Measurements from ENCODE around the gene APC. TPM values are rescaled to one million over a fixed set of nuclear protein-coding genes. Genes with fewer than 3 reads are reported as not detected.

APC gene
- total RNA-seq, 1 experiment from 2014 or later = 33.7 TPM

DNA sequence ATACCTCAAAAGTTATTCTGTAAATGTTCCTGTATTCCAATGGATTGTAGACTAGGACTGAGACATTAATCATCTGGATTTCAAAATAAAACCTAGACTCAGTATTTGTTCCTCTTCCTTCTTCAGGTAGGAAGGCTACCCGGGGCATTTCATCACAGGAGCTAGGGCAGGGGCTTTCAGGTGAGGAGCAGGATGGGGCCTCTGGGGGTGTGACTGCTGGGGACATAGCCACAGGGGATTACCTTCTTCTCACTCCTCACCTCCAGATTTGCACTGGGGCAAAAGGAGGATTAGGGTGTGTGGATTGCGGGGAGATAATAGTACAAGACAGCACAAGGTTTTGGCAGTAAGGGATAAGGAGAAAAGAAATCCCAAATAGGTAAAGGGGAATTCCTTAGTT lies 85.5 kb downstream of the APC start:
- no TSS peak for BruUV-seq (replicated peaks)
- in situ Hi-C loops (cut with HindIII; ENCODE audit: low pct_unique_long_range_greater_than_20kb, low sequenced_read_pairs) = no loop called here

DNA sequence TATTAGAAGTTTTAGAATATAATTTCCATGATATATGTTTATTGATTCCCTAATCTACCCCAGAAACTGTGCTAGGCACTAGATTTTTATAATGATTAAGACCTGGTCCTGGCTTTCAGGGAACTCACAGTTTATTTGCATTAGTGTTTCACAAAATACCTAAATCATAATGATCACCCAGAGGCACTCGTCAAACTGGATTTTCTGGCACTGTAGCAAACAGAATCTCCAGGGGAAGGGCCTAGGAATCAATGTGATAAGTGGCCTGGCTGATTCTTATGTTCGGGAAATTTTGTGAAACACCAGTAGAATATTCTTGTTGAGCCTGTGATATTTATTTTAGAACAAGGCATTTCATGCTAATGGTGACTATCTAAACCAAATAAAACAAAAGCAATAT lies 86.0 kb downstream of the APC start:
- in situ Hi-C loops (cut with HindIII; ENCODE audit: low pct_unique_long_range_greater_than_20kb, low sequenced_read_pairs) (no loop called here), intact Hi-C loops (cut with micrococcal nuclease; ENCODE audit: unreplicated experiment) (no loop called here)
- no peaks in the 10 kb centered on the region for H3K27me3 ChIP-seq (ENCODE audit: control insufficient read depth, insufficient read depth, low read length)
- BruUV-seq (replicated peaks) = no TSS peak
- no peak overlapping the region for H3K4me3 ChIP-seq (ENCODE audit: low read depth in 2 of 2, low read length in 2 of 2)
- ChIA-PET CTCF (no interaction called here), POLR2A (no interaction called here)
- H3K27ac ChIP-seq (ENCODE audit: low read length) = no peak overlapping the region
- no peaks in the 10 kb centered on the region for H3K4me1 ChIP-seq (ENCODE audit: control insufficient read depth, insufficient read depth, low read length)
- ATAC-seq = no peak
- H3K9me3 ChIP-seq (ENCODE audit: control insufficient read depth, insufficient read depth, low read depth, low read length) = no peaks in the 10 kb centered on the region
- H3K36me3 ChIP-seq (ENCODE audit: control insufficient read depth, insufficient read depth, low read length) = peaks cover 8% of the 10 kb centered on the region
- TF ChIP-seq POLR2AphosphoS5 (IDR thresholded peaks at IDR 0.05; ENCODE audit: low read depth, low read length) = no peak
- no peak for TF ChIP-seq SIN3A (IDR thresholded peaks at IDR 0.05; ENCODE audit: borderline replicate concordance, insufficient read depth, low read depth, low read length)
- TF ChIP-seq, protein P1, sequence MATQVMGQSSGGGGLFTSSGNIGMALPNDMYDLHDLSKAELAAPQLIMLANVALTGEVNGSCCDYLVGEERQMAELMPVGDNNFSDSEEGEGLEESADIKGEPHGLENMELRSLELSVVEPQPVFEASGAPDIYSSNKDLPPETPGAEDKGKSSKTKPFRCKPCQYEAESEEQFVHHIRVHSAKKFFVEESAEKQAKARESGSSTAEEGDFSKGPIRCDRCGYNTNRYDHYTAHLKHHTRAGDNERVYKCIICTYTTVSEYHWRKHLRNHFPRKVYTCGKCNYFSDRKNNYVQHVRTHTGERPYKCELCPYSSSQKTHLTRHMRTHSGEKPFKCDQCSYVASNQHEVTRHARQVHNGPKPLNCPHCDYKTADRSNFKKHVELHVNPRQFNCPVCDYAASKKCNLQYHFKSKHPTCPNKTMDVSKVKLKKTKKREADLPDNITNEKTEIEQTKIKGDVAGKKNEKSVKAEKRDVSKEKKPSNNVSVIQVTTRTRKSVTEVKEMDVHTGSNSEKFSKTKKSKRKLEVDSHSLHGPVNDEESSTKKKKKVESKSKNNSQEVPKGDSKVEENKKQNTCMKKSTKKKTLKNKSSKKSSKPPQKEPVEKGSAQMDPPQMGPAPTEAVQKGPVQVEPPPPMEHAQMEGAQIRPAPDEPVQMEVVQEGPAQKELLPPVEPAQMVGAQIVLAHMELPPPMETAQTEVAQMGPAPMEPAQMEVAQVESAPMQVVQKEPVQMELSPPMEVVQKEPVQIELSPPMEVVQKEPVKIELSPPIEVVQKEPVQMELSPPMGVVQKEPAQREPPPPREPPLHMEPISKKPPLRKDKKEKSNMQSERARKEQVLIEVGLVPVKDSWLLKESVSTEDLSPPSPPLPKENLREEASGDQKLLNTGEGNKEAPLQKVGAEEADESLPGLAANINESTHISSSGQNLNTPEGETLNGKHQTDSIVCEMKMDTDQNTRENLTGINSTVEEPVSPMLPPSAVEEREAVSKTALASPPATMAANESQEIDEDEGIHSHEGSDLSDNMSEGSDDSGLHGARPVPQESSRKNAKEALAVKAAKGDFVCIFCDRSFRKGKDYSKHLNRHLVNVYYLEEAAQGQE (IDR thresholded peaks at IDR 0.05; ENCODE audit: insufficient read depth in 1 of 2, low read depth in 2 of 2, low read length in 1 of 2) = no peak
- TF ChIP-seq, protein P2, sequence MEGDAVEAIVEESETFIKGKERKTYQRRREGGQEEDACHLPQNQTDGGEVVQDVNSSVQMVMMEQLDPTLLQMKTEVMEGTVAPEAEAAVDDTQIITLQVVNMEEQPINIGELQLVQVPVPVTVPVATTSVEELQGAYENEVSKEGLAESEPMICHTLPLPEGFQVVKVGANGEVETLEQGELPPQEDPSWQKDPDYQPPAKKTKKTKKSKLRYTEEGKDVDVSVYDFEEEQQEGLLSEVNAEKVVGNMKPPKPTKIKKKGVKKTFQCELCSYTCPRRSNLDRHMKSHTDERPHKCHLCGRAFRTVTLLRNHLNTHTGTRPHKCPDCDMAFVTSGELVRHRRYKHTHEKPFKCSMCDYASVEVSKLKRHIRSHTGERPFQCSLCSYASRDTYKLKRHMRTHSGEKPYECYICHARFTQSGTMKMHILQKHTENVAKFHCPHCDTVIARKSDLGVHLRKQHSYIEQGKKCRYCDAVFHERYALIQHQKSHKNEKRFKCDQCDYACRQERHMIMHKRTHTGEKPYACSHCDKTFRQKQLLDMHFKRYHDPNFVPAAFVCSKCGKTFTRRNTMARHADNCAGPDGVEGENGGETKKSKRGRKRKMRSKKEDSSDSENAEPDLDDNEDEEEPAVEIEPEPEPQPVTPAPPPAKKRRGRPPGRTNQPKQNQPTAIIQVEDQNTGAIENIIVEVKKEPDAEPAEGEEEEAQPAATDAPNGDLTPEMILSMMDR (IDR thresholded peaks at IDR 0.05) = no peak
- no peak for TF ChIP-seq TCF7L2 (IDR thresholded peaks at IDR 0.05; ENCODE audit: low read depth, low read length)
- no peak for DNase-seq (ENCODE audit: low read depth, low spot score)

More for the DNA sequence above, 85.5 kb downstream of the APC start:
- TF ChIP-seq SIN3A (IDR thresholded peaks at IDR 0.05; ENCODE audit: borderline replicate concordance, insufficient read depth, low read depth, low read length) = no peak
- TF ChIP-seq, protein P1 (IDR thresholded peaks at IDR 0.05; ENCODE audit: insufficient read depth in 1 of 2, low read depth in 2 of 2, low read length in 1 of 2) = no peak
- TF ChIP-seq TCF7L2 (IDR thresholded peaks at IDR 0.05; ENCODE audit: low read depth, low read length) = no peak
- TF ChIP-seq POLR2AphosphoS5 (IDR thresholded peaks at IDR 0.05; ENCODE audit: low read depth, low read length) = no peak
- TF ChIP-seq, protein P2 (IDR thresholded peaks at IDR 0.05) = no peak
- no peak for DNase-seq (ENCODE audit: low read depth, low spot score)
- ATAC-seq = no peak
- no peaks in the 10 kb centered on the region for H3K9me3 ChIP-seq (ENCODE audit: control insufficient read depth, insufficient read depth, low read depth, low read length)
- POLR2A ChIA-PET = no interaction called here
- no peak overlapping the region for H3K4me3 ChIP-seq (ENCODE audit: low read depth in 2 of 2, low read length in 2 of 2)
- peaks cover 8% of the 10 kb centered on the region for H3K36me3 ChIP-seq (ENCODE audit: control insufficient read depth, insufficient read depth, low read length)
- H3K27me3 ChIP-seq (ENCODE audit: control insufficient read depth, insufficient read depth, low read length) = no peaks in the 10 kb centered on the region
- no peaks in the 10 kb centered on the region for H3K4me1 ChIP-seq (ENCODE audit: control insufficient read depth, insufficient read depth, low read length)
- CTCF ChIA-PET = no interaction called here
- intact Hi-C loops (cut with micrococcal nuclease; ENCODE audit: unreplicated experiment) = no loop called here
- H3K27ac ChIP-seq (ENCODE audit: low read length) = no peak overlapping the region
